ENCODE results near the gene SPATA32. TPM values are rescaled to one million over a fixed set of nuclear protein-coding genes. Genes with fewer than 3 reads are reported as not detected.
"Not testable (repeated sequence)": the region's sequence is repeated elsewhere in the genome, so short reads cannot be mapped to it uniquely, and the experiment has no call there.

Gene SPATA32
- total RNA-seq, 1 donor from 2014 or later = 0.24 TPM

GRCh38 chr17:45305530-45306087 lies 43.7 kb upstream of the SPATA32 start:
- no peak for TF ChIP-seq CTCF (IDR thresholded peaks at IDR 0.05; ENCODE audit: unreplicated experiment)
- H3K27ac Mint-ChIP-seq = peak overlapping the region; percentile 79
- H3K27me3 Mint-ChIP-seq = no peaks in the 10 kb centered on the region
- H3K36me3 Mint-ChIP-seq (ENCODE audit: insufficient read depth) = peaks cover 2% of the 10 kb centered on the region
- no peak for DNase-seq (ENCODE audit: low spot score, unreplicated experiment)
- H3K9me3 Mint-ChIP-seq (ENCODE audit: low read depth) = no peaks in the 10 kb centered on the region
- H3K4me3 Mint-ChIP-seq (ENCODE audit: low read depth) = no peak overlapping the region
- peaks cover 7% of the 10 kb centered on the region for H3K4me1 Mint-ChIP-seq (ENCODE audit: low read depth)

- peaks cover 4% of the 10 kb centered on the region for H3K4me1 Mint-ChIP-seq (ENCODE audit: low read depth)
- no peak for DNase-seq (ENCODE audit: low spot score, unreplicated experiment)
- H3K4me3 Mint-ChIP-seq (ENCODE audit: low read depth) = no peak overlapping the region
- H3K36me3 Mint-ChIP-seq (ENCODE audit: insufficient read depth) = peaks cover 1% of the 10 kb centered on the region
- no peak for TF ChIP-seq CTCF (IDR thresholded peaks at IDR 0.05; ENCODE audit: unreplicated experiment)
- H3K27me3 Mint-ChIP-seq = no peaks in the 10 kb centered on the region
- no peak overlapping the region for H3K27ac Mint-ChIP-seq
- H3K9me3 Mint-ChIP-seq (ENCODE audit: low read depth) = no peaks in the 10 kb centered on the region
Observed at GRCh38 chr17:45302649-45303173, 40.8 kb upstream of the SPATA32 start.

- not testable (repeated sequence) for H3K27ac Mint-ChIP-seq; H3K4me1 Mint-ChIP-seq (ENCODE audit: low read depth); H3K27me3 Mint-ChIP-seq; H3K36me3 Mint-ChIP-seq (ENCODE audit: insufficient read depth); H3K9me3 Mint-ChIP-seq (ENCODE audit: low read depth); H3K4me3 Mint-ChIP-seq (ENCODE audit: low read depth); DNase-seq (ENCODE audit: low spot score, unreplicated experiment)
Observed at GRCh38 chr17:45302220-45302619, 40.3 kb upstream of the SPATA32 start.

- peaks cover 4% of the 10 kb centered on the region for H3K4me1 Mint-ChIP-seq (ENCODE audit: low read depth)
- H3K9me3 Mint-ChIP-seq (ENCODE audit: low read depth) = no peaks in the 10 kb centered on the region
- no peak for TF ChIP-seq CTCF (IDR thresholded peaks at IDR 0.05; ENCODE audit: unreplicated experiment)
- no peak for DNase-seq (ENCODE audit: low spot score, unreplicated experiment)
- H3K27me3 Mint-ChIP-seq = no peaks in the 10 kb centered on the region
- H3K4me3 Mint-ChIP-seq (ENCODE audit: low read depth) = no peak overlapping the region
- peaks cover 1% of the 10 kb centered on the region for H3K36me3 Mint-ChIP-seq (ENCODE audit: insufficient read depth)
- no peak overlapping the region for H3K27ac Mint-ChIP-seq
Observed at GRCh38 chr17:45301674-45302073, 39.8 kb upstream of the SPATA32 start.

GRCh38 chr17:45300060-45300751 lies 38.3 kb upstream of the SPATA32 start:
- TF ChIP-seq CTCF (IDR thresholded peaks at IDR 0.05; ENCODE audit: unreplicated experiment) = no peak
- H3K27me3 Mint-ChIP-seq = no peaks in the 10 kb centered on the region
- H3K9me3 Mint-ChIP-seq (ENCODE audit: low read depth) = no peaks in the 10 kb centered on the region
- H3K4me1 Mint-ChIP-seq (ENCODE audit: low read depth) = peaks cover 4% of the 10 kb centered on the region
- DNase-seq (ENCODE audit: low spot score, unreplicated experiment) = no peak
- no peak overlapping the region for H3K4me3 Mint-ChIP-seq (ENCODE audit: low read depth)
- H3K27ac Mint-ChIP-seq = peak overlapping the region; percentile 25
- peaks cover 1% of the 10 kb centered on the region for H3K36me3 Mint-ChIP-seq (ENCODE audit: insufficient read depth)

GRCh38 chr17:45299361-45299760 lies 37.5 kb upstream of the SPATA32 start:
- Mint-ChIP-seq H3K4me1 (ENCODE audit: low read depth) (peaks cover 4% of the 10 kb centered on the region), H3K36me3 (ENCODE audit: insufficient read depth) (peaks cover 1% of the 10 kb centered on the region), H3K4me3 (ENCODE audit: low read depth) (no peak overlapping the region), H3K9me3 (ENCODE audit: low read depth) (no peaks in the 10 kb centered on the region), H3K27me3 (no peaks in the 10 kb centered on the region), H3K27ac (peak overlapping the region; percentile 61)
- TF ChIP-seq CTCF (IDR thresholded peaks at IDR 0.05; ENCODE audit: unreplicated experiment) = no peak
- no peak for DNase-seq (ENCODE audit: low spot score, unreplicated experiment)

Data from progenitor cell of endocrine pancreas (in vitro differentiated cells).